HG02588 (cell line): Measurements from ENCODE around the gene SMARCA2.
A peak's percentile ranks its signal among the peaks of the same experiment; 100 is the strongest.

Experiments used
- ATAC-seq: cut with Tn5 transposase; IDR thresholded peaks from one replicate; pipeline ENCODE4 v1.9.1; 2021; ENCODE audit warnings: mild to moderate bottlenecking, moderate library complexity; ENCODE audit not compliant: unreplicated experiment

The SMARCA2 gene

DNA sequence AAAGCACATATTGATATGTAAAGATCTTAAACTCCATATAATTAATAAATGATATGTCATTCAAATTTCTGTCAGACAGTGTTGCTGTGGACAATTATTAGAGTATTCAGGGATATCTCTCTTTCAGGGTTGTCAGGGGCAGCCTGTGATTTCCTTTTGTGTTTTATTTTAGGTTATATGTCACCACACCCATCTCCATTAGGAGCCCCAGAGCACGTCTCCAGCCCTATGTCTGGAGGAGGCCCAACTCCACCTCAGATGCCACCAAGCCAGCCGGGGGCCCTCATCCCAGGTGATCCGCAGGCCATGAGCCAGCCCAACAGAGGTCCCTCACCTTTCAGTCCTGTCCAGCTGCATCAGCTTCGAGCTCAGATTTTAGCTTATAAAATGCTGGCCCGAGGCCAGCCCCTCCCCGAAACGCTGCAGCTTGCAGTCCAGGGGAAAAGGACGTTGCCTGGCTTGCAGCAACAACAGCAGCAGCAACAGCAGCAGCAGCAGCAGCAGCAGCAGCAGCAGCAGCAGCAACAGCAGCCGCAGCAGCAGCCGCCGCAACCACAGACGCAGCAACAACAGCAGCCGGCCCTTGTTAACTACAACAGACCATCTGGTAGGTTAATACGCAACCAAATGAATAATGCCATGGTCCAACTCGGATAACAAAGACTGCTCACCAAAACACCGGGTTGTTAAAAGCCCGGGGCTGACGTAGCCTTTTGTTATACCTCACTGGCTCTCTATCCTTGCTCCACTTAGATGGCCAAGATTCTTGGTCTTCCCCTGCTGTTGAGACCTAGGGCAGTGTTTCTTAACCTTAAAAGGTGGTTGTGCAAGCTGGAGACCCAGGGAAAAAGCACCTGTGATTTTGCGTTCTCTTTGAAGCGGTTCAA is 24.4 kb downstream of the SMARCA2 start:
- ATAC-seq: no peak

DNA sequence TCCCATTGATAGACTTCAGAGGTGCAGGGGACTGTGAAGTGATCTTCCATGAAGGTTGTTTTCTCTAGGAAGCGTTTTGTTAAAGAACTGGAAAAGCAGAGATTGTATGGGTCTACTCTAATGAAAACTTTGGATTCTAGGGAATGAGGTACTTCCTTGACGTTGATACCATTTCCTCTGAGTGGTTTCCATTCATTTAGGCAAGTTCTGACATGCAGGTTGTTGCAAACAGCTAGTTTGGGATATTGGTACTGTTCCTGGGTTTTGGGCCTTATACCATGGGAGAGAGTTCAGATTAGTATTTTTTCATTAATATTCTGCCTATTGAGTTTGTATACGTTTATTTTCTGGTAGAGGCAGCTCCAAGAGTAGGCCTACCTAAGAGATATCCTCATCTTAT is 25.7 kb downstream of the SMARCA2 start:
- no peak for ATAC-seq

DNA sequence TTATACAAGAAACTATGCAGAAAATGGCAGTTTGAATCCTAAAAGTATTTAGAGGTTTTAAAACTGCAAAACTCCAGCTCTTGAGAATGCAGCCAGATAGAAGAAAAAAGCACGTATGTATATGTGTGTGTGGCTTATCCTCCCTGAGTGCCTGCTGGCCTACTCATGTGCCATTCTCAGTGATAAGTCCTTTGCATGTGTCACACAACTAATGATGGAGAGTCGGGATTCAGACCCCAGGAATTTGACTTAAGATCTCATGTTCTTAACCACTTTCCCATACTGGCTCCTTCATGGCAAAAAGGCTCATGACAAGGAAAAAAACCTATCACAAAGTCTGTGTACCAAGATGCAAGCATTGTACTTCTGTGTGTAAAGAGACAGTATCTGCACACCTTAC is 26.6 kb downstream of the SMARCA2 start:
- no peak for ATAC-seq

DNA sequence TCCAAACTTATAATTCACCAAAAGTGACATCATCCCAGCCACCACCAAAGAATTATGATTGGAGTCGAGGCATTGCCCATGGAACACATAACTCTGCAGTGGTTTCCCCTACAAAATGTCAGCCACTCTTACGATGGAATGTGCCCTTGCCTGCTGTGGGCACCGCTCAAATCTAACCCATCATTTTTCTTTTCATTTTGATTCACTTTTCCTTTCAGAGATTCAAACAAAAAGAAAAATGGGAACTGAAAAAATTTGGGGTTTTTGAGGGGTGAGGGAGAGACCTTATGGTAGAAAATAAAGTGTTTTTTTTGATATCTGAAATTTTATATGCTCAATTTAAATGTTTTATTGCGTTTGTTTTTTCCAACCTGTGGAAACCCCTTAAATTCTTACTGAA is 28.1 kb downstream of the SMARCA2 start:
- ATAC-seq: no peak

DNA sequence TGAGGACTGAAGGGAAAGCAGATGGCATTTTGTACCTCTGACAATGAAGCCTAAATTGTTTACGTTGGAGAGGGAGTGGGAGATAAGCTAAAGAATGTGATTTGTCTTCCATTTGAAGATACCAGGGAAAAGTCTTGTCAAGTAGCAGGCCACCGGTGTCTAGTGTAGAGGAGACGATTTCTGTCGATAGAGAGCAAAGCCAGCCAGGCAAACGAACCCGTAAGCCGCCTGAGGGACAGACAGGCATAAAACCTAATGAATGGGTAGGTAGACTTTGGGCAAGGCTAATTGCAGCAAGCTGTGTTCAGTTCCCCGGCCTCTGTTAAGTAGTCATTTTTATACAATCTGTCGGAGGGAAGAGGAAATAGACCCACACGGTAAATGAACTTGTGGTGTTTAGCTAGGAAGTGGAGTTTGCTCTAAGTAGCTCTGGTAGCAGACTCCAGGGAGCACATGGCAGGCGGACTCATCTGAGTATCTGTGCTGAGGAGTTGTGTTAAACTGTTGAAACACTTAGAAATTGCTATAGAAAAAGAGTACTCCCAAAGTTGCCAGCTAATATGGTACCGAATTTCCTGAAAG is 28.8 kb downstream of the SMARCA2 start:
- no peak for ATAC-seq

DNA sequence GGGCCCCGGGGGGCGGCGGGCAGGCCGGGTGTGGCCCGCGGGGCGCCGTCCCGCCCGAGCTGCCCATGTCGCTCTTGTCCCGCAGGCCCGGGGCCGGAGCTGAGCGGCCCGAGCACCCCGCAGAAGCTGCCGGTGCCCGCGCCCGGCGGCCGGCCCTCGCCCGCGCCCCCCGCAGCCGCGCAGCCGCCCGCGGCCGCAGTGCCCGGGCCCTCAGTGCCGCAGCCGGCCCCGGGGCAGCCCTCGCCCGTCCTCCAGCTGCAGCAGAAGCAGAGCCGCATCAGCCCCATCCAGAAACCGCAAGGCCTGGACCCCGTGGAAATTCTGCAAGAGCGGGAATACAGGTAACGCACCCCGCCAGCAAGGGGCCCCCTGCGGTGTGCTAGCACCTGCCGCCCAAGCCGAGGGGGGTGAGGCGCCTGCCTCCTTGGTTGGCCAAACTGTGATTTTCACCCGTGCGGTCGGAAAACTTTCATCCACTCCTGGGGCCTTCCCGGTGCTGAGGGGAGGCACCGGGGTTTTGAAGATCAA is 32.1 kb downstream of the SMARCA2 start:
- no peak for ATAC-seq

DNA sequence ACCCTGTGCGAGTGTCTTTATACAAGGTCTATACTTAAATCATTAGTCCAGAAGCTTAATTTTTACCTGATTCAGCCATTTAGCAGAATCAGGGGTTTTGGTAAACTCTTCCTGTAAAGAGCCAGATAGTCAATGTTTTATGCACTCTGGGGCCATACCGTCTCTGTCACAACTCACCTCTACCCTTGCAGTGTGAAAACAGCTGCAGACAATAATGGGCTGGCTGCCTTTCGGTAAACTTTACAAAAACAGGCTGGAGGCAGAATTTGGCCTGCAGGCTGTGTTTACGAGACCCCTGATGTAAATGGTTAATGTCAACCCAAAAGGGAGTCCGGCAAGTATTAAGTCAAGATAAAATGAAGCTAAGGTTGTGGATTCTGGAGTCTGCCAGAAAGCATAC is 32.8 kb downstream of the SMARCA2 start:
- ATAC-seq: no peak

DNA sequence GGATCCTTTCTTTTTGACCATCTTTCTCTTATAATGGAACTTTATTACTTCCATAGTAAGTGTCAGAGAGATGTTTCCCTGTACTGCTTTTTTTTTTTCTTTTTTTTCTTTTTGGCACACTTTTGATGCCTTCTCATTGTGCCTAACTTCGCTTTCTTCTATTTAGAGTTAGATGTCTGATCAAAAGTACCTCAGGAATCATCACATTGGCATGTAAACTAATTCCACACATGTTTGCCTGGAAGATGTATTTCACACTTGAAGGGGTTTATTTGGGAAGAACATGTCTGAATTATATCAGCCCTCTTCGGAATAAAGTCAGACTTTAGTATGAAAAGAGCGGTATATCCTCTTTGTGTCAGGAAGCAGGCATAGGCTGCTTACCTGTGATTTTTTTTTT is 35.1 kb downstream of the SMARCA2 start:
- no peak for ATAC-seq

DNA sequence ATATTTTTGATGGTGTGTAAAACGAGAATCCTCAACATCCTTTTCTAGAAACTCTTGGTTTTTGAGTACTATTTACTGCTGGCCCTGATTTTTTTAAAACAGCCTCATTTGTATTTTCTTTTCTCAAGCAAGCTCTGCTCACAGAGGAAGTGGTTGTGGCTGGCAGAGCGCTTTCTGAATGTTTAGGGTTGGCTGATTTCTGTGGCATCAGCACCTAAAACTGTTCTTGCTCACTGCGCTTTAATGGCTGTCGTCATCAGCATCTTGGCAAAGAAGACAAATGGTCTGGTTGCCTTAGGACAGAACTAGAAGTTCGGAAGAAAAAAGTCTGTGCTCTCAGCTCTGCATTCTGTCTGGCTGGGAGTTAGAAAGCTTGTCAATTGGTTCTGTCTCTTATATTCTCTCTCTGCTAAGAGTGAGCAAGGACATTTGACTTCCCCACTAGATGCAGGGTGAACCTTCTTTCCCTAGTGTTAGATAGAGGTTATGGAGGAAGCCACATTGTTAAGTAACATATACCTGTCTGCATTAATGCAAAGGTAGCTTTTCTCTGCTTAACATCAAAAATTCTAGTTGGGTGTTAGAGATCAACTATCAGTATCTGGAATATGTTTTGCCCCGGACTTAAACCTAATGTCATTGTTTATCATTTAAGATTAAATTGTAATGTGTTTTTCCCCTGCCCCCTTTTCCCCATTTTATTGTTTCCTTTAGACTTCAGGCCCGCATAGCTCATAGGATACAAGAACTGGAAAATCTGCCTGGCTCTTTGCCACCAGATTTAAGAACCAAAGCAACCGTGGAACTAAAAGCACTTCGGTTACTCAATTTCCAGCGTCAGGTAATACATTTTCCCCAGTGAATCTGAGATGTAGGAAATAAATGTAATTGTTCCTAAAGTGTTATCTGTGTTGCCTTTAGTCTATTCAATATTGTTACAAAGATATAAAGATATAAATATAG is 39.0 kb downstream of the SMARCA2 start:
- ATAC-seq: peak; percentile 92

DNA sequence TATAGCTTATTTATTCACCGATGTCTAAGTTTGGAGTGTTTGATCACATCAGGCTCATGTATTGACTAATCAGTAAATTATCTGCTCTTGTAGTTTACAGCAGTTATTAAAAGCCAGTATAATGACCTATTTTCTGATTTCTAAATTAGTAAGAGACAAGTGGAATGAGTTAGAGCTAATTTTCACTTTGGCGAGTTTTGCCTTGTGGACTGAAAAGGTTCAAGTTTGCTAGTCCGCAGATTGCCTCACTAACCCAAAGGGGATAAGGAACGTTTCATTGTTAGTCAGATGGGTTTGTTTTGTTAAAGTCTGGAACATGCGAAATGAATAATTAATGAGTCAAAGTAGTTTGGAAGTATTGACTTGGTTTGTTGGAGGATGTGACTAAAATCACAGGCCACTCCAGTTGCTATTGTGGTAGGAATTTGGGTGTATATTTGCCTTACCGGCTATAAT is 40.1 kb downstream of the SMARCA2 start:
- ATAC-seq: peak; percentile 34

DNA sequence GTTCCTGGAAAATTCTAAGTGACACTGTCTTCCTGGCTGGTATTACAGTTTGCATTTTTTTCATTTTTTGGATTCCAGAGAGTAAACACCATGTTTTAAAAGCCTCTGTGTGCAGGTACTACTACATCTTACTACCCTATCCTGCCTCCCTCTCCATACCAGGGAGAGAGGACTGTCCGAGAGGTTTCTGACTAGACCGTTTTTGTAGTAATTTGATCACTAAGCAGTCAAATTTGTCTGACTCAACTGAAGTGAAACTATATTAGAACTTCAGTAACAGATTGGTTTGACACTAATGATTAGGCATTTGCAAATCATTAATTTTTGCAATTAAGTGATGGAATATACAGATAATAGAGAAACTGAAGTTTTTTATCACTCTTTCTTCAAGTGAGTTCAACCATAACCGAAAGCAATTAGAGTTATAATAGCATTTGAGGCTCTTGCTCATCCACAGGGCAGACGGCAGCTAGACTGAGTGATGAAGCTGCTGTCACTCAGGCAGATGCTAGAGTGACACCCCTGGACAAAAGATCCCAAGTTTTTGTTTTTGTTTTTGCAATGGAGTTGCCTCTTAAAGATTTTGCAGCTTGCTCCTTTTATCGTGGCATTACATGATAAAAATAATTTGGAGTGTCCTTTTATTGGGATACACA is 44.3 kb downstream of the SMARCA2 start:
- no peak for ATAC-seq

DNA sequence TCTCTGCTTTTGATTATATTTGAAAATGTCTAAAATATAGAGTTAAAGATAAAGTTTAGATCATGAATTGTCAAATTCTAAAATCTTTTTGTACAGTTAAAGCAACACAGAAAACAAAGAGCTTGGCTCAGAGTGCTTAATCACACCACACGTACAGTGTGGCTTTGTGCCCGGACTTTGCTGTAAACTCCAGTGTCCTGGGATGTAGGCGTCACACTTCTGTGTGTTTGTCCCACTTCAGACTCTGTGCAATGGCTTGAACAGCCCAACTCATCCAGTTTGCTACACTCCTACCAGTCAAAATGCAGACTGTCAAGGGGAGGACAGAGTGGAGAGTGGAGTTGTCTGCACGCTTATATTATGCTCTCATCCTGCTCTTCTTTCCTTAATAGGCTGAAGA is 45.3 kb downstream of the SMARCA2 start:
- no peak for ATAC-seq

DNA sequence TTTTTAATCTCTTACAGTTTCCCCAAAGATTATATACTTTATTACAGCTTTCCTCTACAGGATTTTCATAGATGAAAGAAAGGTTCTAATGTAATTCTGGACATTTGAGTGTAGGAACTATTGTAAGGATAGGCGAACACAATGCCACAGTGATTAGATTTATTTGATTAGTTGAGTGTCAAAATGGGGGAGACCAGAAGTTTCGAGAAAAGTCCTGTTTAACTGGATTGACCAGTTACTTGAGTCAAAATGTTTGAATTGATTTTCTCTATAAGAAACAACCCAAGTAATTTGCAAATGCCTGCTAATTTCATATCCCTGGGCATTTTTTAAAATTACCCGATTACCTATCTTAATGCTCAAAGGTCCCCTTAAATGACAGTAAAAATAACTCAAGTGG is 50.6 kb downstream of the SMARCA2 start:
- ATAC-seq: no peak

DNA sequence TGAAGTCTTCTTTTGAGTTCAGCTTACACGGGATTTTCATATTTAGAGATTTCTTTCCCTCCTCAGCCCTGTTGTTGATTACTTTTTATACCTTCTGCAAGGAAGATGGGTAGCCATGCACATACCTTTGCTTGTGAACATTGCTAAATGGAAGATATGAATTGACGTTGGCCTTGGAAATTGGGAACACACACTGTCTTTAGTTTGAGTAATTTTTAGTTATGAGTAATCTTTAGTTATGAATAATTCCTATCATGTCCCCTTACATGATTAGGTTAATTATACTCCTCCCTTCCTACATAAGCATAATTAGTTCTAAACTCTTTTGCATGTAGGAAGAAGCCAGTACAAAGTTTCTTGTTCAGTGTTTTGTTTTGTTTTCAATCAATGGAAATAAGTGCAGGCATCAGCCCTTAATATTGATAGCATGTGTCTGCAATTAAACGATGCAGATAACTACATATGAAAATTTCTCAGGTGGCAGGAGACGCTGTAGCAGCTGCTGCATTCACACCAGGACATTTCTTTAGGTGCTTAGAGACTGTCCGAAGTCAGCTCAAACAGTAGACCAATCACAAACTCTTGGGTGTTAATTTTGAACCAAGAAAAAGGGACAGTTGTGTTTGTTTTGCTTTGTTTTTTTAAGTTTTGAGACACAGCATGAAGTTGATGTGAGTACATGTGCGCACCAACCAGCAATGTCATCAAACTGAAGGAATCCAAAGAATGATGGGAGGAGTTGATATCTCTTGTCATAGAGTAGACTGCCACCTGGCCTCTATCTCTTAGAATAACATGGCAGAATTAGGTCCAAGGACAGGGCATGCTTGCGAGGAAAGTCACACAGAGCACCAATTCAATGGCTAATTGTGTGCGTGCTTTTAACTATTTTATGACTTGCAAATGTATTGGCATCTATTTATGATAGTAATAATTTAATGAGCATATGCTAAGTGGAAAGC is 51.4 kb downstream of the SMARCA2 start:
- no peak for ATAC-seq

DNA sequence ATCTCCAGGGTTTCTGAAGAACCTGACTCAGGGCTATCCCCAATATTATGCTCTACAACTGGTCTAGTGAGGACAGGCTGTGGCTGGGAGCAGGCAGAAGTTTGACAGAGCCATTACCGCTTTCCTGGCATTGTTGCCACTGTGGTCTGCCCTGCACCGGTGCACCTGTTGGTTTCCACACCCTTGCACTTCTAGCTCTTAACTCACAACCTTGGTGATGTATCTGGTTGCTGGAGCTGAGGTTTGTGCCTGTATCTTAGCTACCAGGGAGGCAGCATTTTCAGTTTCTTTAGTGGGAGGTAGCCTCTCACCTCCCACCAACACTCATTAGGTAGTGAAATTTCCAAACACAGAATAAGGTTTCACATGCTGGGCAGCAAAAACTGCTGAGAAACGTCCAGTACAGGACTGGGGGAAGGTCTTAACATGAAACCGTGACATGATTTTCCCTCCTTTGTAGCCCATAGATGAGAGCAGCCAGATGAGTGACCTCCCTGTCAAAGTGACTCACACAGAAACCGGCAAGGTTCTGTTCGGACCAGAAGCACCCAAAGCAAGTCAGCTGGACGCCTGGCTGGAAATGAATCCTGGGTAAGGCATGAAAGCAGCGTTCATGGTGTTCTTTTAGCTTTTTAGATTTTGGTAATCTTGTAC is 57.7 kb downstream of the SMARCA2 start:
- ATAC-seq: peak; percentile 84

DNA sequence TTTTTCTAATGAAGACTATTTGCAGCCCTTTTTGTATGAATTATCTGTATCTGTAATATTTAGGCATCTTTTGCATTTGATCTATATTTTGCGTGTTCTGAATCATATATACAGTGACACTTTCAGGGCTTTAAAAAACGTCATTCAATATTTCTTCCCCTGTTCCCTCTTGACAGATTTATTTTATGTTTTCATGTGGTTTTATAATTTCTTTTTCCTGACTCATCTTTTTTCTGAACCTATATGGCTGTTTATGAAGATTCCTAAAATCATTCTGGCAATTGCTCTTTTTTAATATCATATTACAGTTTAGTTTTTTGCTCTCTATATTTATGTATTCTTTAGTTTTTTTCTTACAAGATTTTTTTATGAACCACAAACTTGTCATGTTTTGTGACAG is 67.6 kb downstream of the SMARCA2 start:
- no peak for ATAC-seq

DNA sequence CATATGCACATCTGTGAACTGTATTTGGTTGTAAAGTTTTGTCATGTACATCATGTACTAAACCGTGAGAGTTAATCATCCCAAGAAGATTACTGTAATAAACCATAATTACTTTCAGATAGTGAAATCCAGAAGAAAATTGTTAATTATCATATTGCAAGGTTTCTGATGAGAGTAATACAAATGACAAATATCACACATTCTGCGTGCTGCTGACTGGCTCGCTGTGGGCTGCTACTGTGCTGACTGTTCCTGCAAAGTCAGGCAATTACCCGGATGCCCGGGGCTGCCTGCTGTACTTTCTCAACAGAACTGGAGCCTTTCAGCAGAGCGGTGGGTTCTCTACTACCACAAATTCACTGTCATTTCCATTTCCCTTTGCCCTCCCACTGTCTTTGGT is 68.3 kb downstream of the SMARCA2 start:
- no peak for ATAC-seq

DNA sequence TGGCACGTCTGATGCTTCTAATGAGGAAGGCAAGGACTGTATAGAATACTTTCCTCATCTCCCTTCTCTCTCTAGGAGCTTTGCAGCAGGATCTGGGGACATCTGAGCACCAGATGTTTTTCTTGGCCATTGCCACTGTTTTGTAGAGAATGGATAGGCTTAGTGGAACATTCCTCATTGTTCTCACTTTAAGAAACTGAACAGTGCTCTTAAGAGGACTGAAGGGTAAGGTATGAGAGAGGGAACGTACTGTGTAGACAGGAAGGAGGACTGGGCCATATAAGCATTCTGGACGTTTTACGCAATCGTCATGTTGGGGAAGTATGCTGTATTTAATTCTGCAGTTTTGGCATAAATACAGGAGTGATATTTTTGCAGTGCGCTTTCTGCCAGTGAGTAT is 70.6 kb downstream of the SMARCA2 start:
- no peak for ATAC-seq

DNA sequence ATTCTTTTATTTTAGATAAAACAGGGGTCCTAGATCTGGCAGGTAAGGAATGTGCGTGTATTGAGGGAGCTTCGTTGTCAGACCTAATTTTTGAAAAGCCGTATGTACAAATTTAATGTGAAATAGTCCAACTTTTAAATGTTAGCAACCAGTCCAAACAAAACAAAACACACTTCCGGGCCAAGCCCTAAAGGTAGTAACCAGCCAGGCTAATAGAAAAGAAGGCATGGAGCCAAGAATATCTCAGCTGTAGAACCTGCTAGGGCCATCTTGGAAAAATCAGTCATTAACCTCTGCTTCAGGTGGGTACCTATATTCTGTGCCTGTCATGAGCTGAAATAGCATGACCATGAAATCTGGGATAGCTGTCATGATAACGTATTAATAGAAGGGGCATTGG is 71.0 kb downstream of the SMARCA2 start:
- ATAC-seq: no peak
